GM18907 (cell line): Measurements from ENCODE around the gene FOXN3.
"Not testable (repeated sequence)": the region's sequence is repeated elsewhere in the genome, so short reads cannot be mapped to it uniquely, and the experiment has no call there.

Experiments
- ATAC-seq: cut with Tn5 transposase; IDR thresholded peaks from one replicate; pipeline ENCODE4 v1.9.1; 2021; ENCODE audit warnings: mild to moderate bottlenecking, moderate library complexity; ENCODE audit not compliant: unreplicated experiment

Gene FOXN3

GRCh38 chr14:89111766-89112543, 305.1 kb downstream of the FOXN3 start:
- ATAC-seq: not testable (repeated sequence)

DNA sequence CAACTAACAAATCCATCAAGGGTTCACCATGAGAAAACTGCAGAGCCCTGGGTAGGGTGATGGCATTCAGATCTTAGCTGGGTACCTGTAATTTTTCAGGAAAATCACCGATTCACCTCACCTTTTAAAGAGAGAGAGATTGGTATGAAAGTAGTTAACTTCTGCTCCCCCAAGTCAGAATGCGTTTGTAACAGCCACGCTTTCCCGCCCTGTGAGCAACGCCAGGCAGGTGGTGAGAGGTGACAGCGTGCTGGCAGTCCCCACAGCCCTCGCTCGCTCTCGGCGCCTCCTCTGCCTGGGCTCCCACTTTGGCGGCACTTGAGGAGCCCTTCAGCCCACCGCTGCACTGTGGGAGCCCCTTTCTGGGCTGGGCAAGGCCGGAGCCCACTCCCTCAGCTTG, 305.8 kb downstream of the FOXN3 start:
- ATAC-seq: not testable (repeated sequence)

DNA sequence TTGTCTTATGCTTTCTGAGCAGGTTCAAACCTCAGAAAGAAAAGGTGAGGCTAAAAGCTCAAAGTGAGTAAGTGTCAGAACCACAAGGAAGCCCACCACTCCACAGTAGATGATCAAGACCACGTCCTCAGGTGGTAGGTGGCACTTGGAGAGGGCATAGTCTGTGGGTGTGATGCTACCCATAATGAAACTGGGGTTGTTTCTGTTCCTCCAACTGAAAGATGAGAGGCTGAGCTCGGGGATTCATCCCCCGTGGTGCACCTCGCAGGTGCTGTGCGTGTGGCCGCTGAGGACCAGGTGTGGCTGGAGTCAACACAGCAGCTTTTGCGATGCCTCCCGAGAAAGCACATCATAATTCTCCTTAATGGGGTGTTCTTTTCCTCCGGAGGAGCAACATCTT, 306.9 kb downstream of the FOXN3 start:
- ATAC-seq: no peak

- no peak for ATAC-seq
These were observed 308.4 kb downstream of the FOXN3 start for GRCh38 chr14:89108608-89109007.

DNA sequence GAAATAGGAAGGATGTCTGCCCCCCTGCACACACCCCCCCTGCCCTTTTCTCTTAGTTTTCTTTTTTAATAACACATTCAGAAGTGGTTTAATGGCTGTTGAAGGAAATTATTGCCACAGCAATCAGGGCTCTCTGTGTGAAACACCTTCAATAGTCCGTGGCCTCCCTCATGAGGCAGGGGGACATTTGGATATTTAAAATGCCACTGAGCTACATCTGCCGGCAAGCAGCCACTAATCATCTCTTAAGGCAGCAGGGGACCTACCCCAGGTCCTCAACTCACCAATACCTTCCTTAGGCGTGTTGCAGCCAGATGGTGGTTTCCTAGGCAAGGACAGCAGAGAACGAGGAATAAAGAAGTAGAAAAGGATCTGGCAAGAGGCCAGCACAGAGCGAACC, 309.4 kb downstream of the FOXN3 start:
- ATAC-seq: no peak
